Psoas muscle (tissue), 8 donors: ENCODE data around the gene DNAH6. TPM values are rescaled to one million over a fixed set of nuclear protein-coding genes. Genes with fewer than 3 reads are reported as not detected.

Experiments
- ATAC-seq, 4 donors: fragments of 200-7000 bp; cut with Tn5 transposase; one replicate each; pipeline ENCODE4 v1.9.1; 2020; ENCODE audit warnings: moderate library complexity in 3 of 4, mild to moderate bottlenecking in 2 of 4
- DNase-seq, 2 donors: peaks; one replicate each; pipeline ENCODE4 v3.0.0-alpha.2; 2020
- H3K27ac ChIP-seq: fragments of 200-600 bp; one replicate; pipeline ENCODE4 v1.8.0; 2022
- H3K27me3 ChIP-seq, 3 donors: fragments of 200-600 bp in 1 of 3; one replicate each; pipeline versions ENCODE4 v1.6.1 to v1.8.0; 2013 to 2022; ENCODE audit warnings: low read length in 2 of 3, mild to moderate bottlenecking in 2 of 3, moderate library complexity in 1 of 3; ENCODE audit not compliant: insufficient read depth in 3 of 3
- H3K36me3 ChIP-seq, 2 donors: fragments of 200-600 bp in 1 of 2; one replicate each; pipeline versions ENCODE4 v1.6.1 to v1.8.0; 2013 to 2022; ENCODE audit warnings: low read depth in 1 of 2, mild to moderate bottlenecking in 1 of 2, moderate library complexity in 1 of 2; ENCODE audit not compliant: insufficient read depth in 1 of 2
- H3K4me1 ChIP-seq: fragments of 200-600 bp; one replicate; pipeline ENCODE4 v1.8.0; 2022
- H3K4me3 ChIP-seq: fragments of 200-600 bp; one replicate; pipeline ENCODE4 v1.8.0; 2022; ENCODE audit warnings: mild to moderate bottlenecking
- H3K9me3 ChIP-seq: fragments of 200-600 bp; one replicate; pipeline ENCODE4 v1.8.0; 2022
- WGBS, 3 donors: extraction: QIAGEN DNeasy Blood & Tissue Kit; methylation state at CpG; one replicate each; pipeline versions ENCODE4 v1.1.6 to v1.1.7; 2013; 5-methylcytosine and 5-hydroxymethylcytosine counted together
- intact Hi-C, 2 donors: fragments of 100-400 bp; cut with DNase I; formaldehyde crosslinking; loops; one replicate each; pipeline versions ENCODE4 v1.11.0 to v1.14.2; 2022
- polyA plus RNA-seq, 3 donors: library from polyadenylated mRNA; stranded (reverse); fragments of 200-250 nt; gene quantifications; one replicate each; pipeline ENCODE4 v1.2.3, GENCODE V29; 2013
- total RNA-seq, 4 donors: library from RNA; stranded (reverse); fragmentation: NEBNext Ultra II Directional in 2 of 4; extraction: Animal tissue kit (Norgen Biotek cat#: 25700) in 2 of 4; gene quantifications; one replicate each; pipeline versions ENCODE4 v1.2.1 to v1.2.4, GENCODE V29; 2021 to 2023
- TF ChIP-seq, protein P1 (sequence below): fragments of 200-600 bp; IDR thresholded peaks from one replicate; pipeline ENCODE4 v1.8.0; 2022; ENCODE audit warnings: antibody characterized with exemption
- donor health status: healthy with polysubstance abuse.
- donor health status: DM: no; HTN: no; CAD: no; lungs with moderate emphysema.
- donor health status: Bipolar disorder and iron deficiency.
- donor health status: healthy.
- donor health status: DM: yes; HTN: yes; CAD: no.
- donor health status: DM: no; HTN: no; CAD: no.
- donor health status: DM: no; HTN: no; CAD: no.
- donor health status: DM: yes; HTN: yes; CAD: no.

Gene DNAH6
- total and polyA plus RNA-seq, 7 donors: 0.01 to 0.09 (median 0.07) TPM; not detected in 3

DNA sequence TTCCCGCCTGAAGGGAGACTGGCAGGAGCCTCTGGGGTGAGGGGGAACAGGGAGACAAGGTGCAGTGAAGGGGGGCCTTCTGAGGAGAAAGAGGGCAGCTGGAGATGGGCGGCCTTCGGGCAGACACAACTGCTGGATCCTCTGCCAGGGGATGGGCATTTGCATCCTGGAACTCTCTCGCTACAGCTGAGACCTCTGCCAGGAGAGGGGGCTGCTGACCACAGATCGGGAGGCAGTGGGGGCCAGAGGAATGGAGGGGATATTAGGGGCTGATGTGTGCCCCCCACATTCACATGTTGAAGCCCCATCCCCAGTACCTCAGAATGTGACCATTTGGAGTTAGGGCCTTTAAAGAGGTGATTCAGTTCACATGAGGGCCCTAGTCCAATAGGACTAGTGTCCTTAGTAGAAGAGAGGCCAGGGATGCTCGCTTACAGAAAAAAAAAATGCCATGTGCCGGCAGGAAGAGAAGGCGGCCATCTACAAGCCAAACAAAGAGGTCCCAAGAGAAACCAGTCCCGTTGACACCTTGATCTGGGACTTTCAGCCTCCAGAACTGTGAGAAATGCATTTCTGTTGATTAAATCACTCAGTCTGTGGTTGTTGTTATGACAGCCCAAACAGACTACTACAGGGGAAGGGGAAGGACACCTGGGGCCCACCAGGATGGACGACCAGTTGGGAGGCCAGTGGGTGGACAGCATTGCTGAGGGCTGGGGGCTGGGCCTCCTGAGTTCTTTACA lies 314.6 kb downstream of the DNAH6 start:
- peaks cover 0 to 3% (median 0%) of the 10 kb centered on the region in 3 donors for H3K27me3 ChIP-seq
- peaks cover 5% of the 10 kb centered on the region for H3K9me3 ChIP-seq
- ATAC-seq (no peak), DNase-seq (no peak)
- H3K36me3 ChIP-seq: no peaks in the 10 kb centered on the region
- H3K4me1 ChIP-seq: no peaks in the 10 kb centered on the region
- WGBS, 3 donors: 70 to 77% (median 74%) methylated on average over 10 of the region's 10 CpGs
- no peak overlapping the region for H3K4me3 ChIP-seq
- intact Hi-C loops: no loop called here
- TF ChIP-seq, protein P1, sequence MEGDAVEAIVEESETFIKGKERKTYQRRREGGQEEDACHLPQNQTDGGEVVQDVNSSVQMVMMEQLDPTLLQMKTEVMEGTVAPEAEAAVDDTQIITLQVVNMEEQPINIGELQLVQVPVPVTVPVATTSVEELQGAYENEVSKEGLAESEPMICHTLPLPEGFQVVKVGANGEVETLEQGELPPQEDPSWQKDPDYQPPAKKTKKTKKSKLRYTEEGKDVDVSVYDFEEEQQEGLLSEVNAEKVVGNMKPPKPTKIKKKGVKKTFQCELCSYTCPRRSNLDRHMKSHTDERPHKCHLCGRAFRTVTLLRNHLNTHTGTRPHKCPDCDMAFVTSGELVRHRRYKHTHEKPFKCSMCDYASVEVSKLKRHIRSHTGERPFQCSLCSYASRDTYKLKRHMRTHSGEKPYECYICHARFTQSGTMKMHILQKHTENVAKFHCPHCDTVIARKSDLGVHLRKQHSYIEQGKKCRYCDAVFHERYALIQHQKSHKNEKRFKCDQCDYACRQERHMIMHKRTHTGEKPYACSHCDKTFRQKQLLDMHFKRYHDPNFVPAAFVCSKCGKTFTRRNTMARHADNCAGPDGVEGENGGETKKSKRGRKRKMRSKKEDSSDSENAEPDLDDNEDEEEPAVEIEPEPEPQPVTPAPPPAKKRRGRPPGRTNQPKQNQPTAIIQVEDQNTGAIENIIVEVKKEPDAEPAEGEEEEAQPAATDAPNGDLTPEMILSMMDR: no peak
- no peak overlapping the region for H3K27ac ChIP-seq

DNA sequence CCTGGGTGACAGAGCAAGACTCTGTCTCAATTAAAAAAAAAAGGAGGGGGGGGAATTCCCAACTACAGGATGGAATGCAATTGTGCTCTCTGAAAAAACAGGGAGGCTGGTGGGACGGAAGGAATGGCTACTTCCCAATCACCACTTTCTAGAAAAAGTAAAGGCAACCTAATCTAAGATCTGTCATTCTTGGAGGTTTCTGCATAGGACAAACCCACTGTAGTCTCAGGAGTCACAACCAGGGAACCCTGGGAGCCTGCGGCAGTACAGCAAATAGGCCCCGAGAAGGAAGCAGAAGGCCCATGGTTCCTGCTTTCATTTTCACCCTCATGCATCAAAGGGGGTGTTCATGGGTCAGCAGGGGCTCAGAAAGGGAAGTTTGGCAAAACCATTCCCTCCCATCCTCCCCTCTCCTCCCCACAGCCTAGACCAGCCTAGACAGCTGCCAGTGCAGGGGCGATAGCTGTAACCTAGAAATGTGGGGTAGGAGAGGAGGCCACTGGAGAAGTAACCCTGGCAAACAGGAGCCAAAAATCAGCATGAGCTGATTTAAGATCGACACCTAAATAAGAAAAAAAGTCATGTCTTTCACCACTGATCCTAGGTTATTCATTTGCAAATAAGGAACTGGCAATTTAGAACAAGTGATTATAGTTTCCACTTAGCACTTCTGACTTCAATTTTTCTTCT lies 316.6 kb downstream of the DNAH6 start:
- Histone ChIP-seq H3K4me3 (no peak overlapping the region), H3K9me3 (peaks cover 10% of the 10 kb centered on the region), H3K36me3 (no peaks in the 10 kb centered on the region), H3K27ac (no peak overlapping the region), H3K27me3 (peaks cover 0 to 3% (median 0%) of the 10 kb centered on the region in 3 donors), H3K4me1 (no peaks in the 10 kb centered on the region)
- no peak for DNase-seq
- ATAC-seq: no peak
- intact Hi-C loops: no loop called here
- TF ChIP-seq, protein P1: no peak
- WGBS, 3 donors: 48 to 59% (median 51%) methylated on average over 5 of the region's 5 CpGs

DNA sequence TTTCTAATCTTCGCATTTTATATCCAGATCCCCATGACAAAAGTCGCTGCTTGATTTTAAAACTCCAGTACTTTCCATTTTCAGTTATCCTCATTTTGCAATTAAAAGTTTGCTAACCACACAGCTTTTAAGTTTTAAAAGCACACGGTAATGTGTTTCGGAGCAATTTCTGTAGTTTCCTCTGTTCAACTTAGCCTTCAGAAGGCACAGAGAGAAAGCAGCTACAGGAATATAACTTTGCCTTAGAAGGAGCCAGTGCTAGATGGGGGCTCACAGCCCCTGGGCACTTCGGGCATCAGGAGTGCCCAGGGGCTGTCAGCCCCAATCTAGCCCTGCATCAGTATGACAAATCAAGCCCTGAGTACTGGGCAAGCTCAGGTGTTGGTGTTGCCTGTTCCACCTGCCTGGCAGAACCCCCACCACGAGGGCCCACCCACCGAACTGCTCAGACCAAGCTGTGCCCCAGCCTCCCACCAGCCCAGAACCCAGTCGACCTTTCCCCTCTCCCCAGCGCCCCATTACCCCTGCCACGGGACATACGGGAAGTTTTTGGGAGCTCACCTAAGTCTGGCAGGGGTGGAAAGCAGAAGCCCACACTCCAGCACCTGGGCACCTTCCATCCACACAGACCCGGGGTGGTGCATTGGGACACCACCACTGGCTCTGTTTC lies 317.3 kb downstream of the DNAH6 start:
- Histone ChIP-seq H3K4me3 (no peak overlapping the region), H3K4me1 (no peaks in the 10 kb centered on the region), H3K9me3 (peaks cover 10% of the 10 kb centered on the region), H3K27me3 (no peaks in the 10 kb centered on the region), H3K36me3 (no peaks in the 10 kb centered on the region), H3K27ac (no peak overlapping the region)
- TF ChIP-seq, protein P1: no peak
- WGBS, 3 donors: 82 to 87% (median 85%) methylated on average over 12 of the region's 12 CpGs
- ATAC-seq: no peak
- intact Hi-C loops: no loop called here
- no peak for DNase-seq

DNA sequence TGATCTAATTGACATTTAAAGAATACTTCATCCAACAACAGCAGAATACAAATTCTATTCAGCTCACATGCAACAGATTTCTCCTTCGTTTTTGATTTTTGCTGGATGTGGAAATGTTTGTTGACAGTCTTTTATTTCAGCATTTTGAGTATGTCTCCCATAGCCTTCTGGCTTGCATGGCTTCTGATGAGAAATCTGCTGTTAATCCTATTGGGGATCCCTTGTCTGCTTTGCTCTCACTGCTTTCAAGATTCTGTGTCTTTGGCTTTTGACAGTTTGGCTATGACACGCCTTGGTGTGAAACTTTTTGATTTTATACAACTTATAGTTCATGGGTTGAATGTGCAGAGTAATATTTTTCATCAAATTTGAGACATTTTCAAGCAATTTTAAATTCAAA lies 319.9 kb downstream of the DNAH6 start:
- peaks cover 10% of the 10 kb centered on the region for H3K9me3 ChIP-seq
- no peak for DNase-seq

More for the DNA sequence above, 319.9 kb downstream of the DNAH6 start:
- Histone ChIP-seq H3K4me3 (no peak overlapping the region), H3K27ac (no peak overlapping the region), H3K27me3 (no peaks in the 10 kb centered on the region), H3K4me1 (no peaks in the 10 kb centered on the region), H3K36me3 (no peaks in the 10 kb centered on the region)
- intact Hi-C loops: no loop called here
- 57 to 62% (median 60%) methylated on average over 2 of the region's 2 CpGs for WGBS, 3 donors
- TF ChIP-seq, protein P1: no peak
- no peak for ATAC-seq
